Measurements from ENCODE around the gene ZNF699. TPM values are rescaled to one million over a fixed set of nuclear protein-coding genes. Genes with fewer than 3 reads are reported as not detected.
"Not testable (repeated sequence)": the region's sequence is repeated elsewhere in the genome, so short reads cannot be mapped to it uniquely, and the experiment has no call there.

Gene ZNF699
- total RNA-seq, result 4.5 TPM
- long read RNA-seq, partial matches to known transcripts, result 1 of 1 reads
- long read RNA-seq, other reads (novel, unspliced or antisense), result 0 of 1 reads

- intact Hi-C loops (cut with DNase I), result no loop called here
- DNase-seq (ENCODE audit: low spot score), result peak; percentile 99
These were observed at the start of gene ZNF699 for GRCh38 chr19:9309139-9309973. ZNF699 (minus strand) TSS chr19:9309838; CDS start chr19:9305119, 4,719 bp downstream.

GRCh38 chr19:9354651-9355050 lies 45.0 kb upstream of the ZNF699 start:
- intact Hi-C loops (cut with DNase I), result no loop called here
- DNase-seq (ENCODE audit: low spot score), result no peak

GRCh38 chr19:9353011-9353410 lies 43.4 kb upstream of the ZNF699 start:
- DNase-seq (ENCODE audit: low spot score), result no peak
- intact Hi-C loops (cut with DNase I), result no loop called here

- intact Hi-C loops (cut with DNase I), result no loop called here
- DNase-seq (ENCODE audit: low spot score), result no peak
These were observed 42.9 kb upstream of the ZNF699 start for GRCh38 chr19:9352505-9352904.

GRCh38 chr19:9348671-9349070 lies 39.0 kb upstream of the ZNF699 start:
- DNase-seq (ENCODE audit: low spot score), result no peak
- intact Hi-C loops (cut with DNase I), result no loop called here

- intact Hi-C loops (cut with DNase I), result no loop called here
- no peak for DNase-seq (ENCODE audit: low spot score)
These were observed 38.6 kb upstream of the ZNF699 start for GRCh38 chr19:9348253-9348652.

- DNase-seq (ENCODE audit: low spot score), result no peak
These were observed 35.4 kb upstream of the ZNF699 start for GRCh38 chr19:9345005-9345404.

GRCh38 chr19:9342610-9343304 lies 33.1 kb upstream of the ZNF699 start:
- intact Hi-C loops (cut with DNase I), result no loop called here

More at GRCh38 chr19:9345005-9345404, 35.4 kb upstream of the ZNF699 start:
- intact Hi-C loops (cut with DNase I), result no loop called here

GRCh38 chr19:9329999-9330398 lies 20.4 kb upstream of the ZNF699 start:
- no peak for DNase-seq (ENCODE audit: low spot score)
- intact Hi-C loops (cut with DNase I), result no loop called here

More at GRCh38 chr19:9342610-9343304, 33.1 kb upstream of the ZNF699 start:
- no peak for DNase-seq (ENCODE audit: low spot score)

GRCh38 chr19:9324584-9324962 lies 14.9 kb upstream of the ZNF699 start:
- DNase-seq (ENCODE audit: low spot score), result no peak
- intact Hi-C loops (cut with DNase I), result loop anchor here (2.0 to 5.0 kb wide), 3 partner anchors 14 to 113 kb away; partner anchors contain the start of gene ZNF266

- DNase-seq (ENCODE audit: low spot score), result peak; percentile 95
- intact Hi-C loops (cut with DNase I), result loop anchor here (2.0 to 5.0 kb wide), 3 partner anchors 13 to 113 kb away; partner anchors contain the start of gene ZNF266
These were observed 14.4 kb upstream of the ZNF699 start, which contains the start of gene ZNF559 for GRCh38 chr19:9323919-9324583. ZNF559 (plus strand) TSS chr19:9324179; CDS start chr19:9338550, 14,371 bp downstream.

GRCh38 chr19:9323557-9323918 lies 13.9 kb upstream of the ZNF699 start:
- intact Hi-C loops (cut with DNase I), result loop anchor here (5.0 kb wide), 2 partner anchors 84 to 114 kb away; partner anchors contain the start of gene ZNF266
- peak; percentile 80 for DNase-seq (ENCODE audit: low spot score)

GRCh38 chr19:9322201-9322600 lies 12.6 kb upstream of the ZNF699 start:
- intact Hi-C loops (cut with DNase I), result loop anchor here (5.0 kb wide), 2 partner anchors 85 to 115 kb away; partner anchors contain the start of gene ZNF266
- not testable (repeated sequence) for DNase-seq (ENCODE audit: low spot score)

- intact Hi-C loops (cut with DNase I), result loop anchor here (5.0 kb wide), 2 partner anchors 86 to 116 kb away; partner anchors contain the start of gene ZNF266
- DNase-seq (ENCODE audit: low spot score), result not testable (repeated sequence)
These were observed 12.1 kb upstream of the ZNF699 start for GRCh38 chr19:9321756-9322155.

- DNase-seq (ENCODE audit: low spot score), result no peak
- intact Hi-C loops (cut with DNase I), result loop anchor here (5.0 kb wide), 2 partner anchors 86 to 116 kb away; partner anchors contain the start of gene ZNF266
These were observed 11.7 kb upstream of the ZNF699 start for GRCh38 chr19:9321338-9321737.

- no peak for DNase-seq (ENCODE audit: low spot score)
- intact Hi-C loops (cut with DNase I), result loop anchor here (5.0 to 10.0 kb wide), 4 partner anchors 169 to 481 kb away; partner anchors contain the start of genes ZNF121, ZNF317 and ZNF426
These were observed 4.1 kb upstream of the ZNF699 start for GRCh38 chr19:9313756-9314155.

- intact Hi-C loops (cut with DNase I), result loop anchor here (2.0 to 10.0 kb wide), 5 partner anchors 15 to 485 kb away; partner anchors contain the start of genes ZNF121, ZNF317, ZNF426 and ZNF559
- peak; percentile 94 for DNase-seq (ENCODE audit: low spot score)
These were observed 372 bp upstream of the ZNF699 start for GRCh38 chr19:9309974-9310446.

- intact Hi-C loops (cut with DNase I), result no loop called here
- DNase-seq (ENCODE audit: low spot score), result no peak
These were observed 1.4 kb downstream of the ZNF699 start for GRCh38 chr19:9308091-9308770.

GRCh38 chr19:9306443-9306842 lies 3.2 kb downstream of the ZNF699 start:
- DNase-seq (ENCODE audit: low spot score), result no peak
- intact Hi-C loops (cut with DNase I), result no loop called here

All from cardiac septum (tissue), 1 donor.